A673 (cell line): Measurements from ENCODE around the gene CDC42BPA.

Experiments
- EZH2 ChIP-seq: fragments of 200-600 bp; sonication (generic); IDR thresholded peaks from 2 replicates; pipeline ENCODE4 v1.6.1; 2017; ENCODE audit warnings: borderline replicate concordance, low read depth, mild to moderate bottlenecking, mixed read lengths, antibody characterized with exemption, low read length; ENCODE audit not compliant: poor library complexity, severe bottlenecking
- TF ChIP-seq, protein P1 (sequence below): fragments of 300-800, 200-600 bp; sonication (generic); conservative IDR thresholded peaks from 2 replicates; pipeline ENCODE4 v1.5.1; 2017; ENCODE audit warnings: low read depth, mild to moderate bottlenecking, antibody characterized with exemption, low read length, moderate library complexity, mixed read lengths

DNA sequence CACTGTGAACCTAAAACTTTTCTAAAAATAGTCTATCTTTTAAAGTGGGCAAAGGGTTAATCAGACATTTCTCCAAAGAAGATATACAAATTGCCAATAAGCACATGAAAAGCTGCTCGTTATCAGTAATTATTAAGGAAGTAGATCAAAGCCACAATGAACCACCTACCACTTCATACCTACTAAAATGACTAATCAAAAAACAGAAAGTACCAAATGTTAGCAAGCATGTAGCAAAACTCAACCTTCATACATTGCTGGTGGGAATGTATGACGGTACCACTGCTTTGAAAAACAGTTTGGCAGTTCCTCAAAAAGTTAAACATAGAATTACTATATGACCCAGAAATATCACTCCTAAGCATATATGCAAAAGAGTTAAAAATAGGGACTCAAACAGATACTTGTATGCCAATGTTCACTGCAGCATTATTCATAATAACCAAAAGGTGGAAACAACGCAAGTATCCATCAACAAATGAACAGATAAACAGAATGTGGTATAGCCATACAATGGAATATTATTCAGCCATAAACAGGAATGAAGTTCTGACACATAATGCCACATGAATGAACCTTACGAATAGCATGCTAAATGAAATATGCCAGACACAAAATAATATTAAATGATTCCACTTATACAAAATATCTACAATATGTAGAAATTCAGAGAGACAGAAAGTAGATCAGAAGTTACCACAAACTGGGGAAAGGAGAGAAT lies 21.1 kb downstream of the CDC42BPA start:
- TF ChIP-seq, protein P1, sequence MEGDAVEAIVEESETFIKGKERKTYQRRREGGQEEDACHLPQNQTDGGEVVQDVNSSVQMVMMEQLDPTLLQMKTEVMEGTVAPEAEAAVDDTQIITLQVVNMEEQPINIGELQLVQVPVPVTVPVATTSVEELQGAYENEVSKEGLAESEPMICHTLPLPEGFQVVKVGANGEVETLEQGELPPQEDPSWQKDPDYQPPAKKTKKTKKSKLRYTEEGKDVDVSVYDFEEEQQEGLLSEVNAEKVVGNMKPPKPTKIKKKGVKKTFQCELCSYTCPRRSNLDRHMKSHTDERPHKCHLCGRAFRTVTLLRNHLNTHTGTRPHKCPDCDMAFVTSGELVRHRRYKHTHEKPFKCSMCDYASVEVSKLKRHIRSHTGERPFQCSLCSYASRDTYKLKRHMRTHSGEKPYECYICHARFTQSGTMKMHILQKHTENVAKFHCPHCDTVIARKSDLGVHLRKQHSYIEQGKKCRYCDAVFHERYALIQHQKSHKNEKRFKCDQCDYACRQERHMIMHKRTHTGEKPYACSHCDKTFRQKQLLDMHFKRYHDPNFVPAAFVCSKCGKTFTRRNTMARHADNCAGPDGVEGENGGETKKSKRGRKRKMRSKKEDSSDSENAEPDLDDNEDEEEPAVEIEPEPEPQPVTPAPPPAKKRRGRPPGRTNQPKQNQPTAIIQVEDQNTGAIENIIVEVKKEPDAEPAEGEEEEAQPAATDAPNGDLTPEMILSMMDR, result no peak
- no peak for TF ChIP-seq EZH2
